ENCODE data around the gene CCDC177.
A peak's percentile ranks its signal among the peaks of the same experiment; 100 is the strongest.

Gene CCDC177

GRCh38 chr14:69559581-69560011, 15.1 kb downstream of the CCDC177 start:
- peak; percentile 89 for DNase-seq

GRCh38 chr14:69558774-69559173, 15.9 kb downstream of the CCDC177 start:
- no peak for DNase-seq

- DNase-seq: no peak
Observed at GRCh38 chr14:69554500-69554899, 20.2 kb downstream of the CCDC177 start.

- DNase-seq: no peak
Observed at GRCh38 chr14:69553252-69553651, 21.4 kb downstream of the CCDC177 start.

- DNase-seq: no peak
Observed at GRCh38 chr14:69551511-69551910, 23.2 kb downstream of the CCDC177 start.

- DNase-seq: no peak
Observed at GRCh38 chr14:69548566-69548965, 26.1 kb downstream of the CCDC177 start.

- DNase-seq: peak; percentile 85
Observed at GRCh38 chr14:69547701-69548348, 26.8 kb downstream of the CCDC177 start.

GRCh38 chr14:69543341-69544115, 31.1 kb downstream of the CCDC177 start:
- DNase-seq: peak; percentile 56

GRCh38 chr14:69542311-69542710, 32.4 kb downstream of the CCDC177 start:
- DNase-seq: no peak

GRCh38 chr14:69540654-69541335, 33.9 kb downstream of the CCDC177 start:
- DNase-seq: no peak

- no peak for DNase-seq
Observed at GRCh38 chr14:69539631-69540410, 34.9 kb downstream of the CCDC177 start.

GRCh38 chr14:69538766-69539165, 35.9 kb downstream of the CCDC177 start:
- DNase-seq: no peak

GRCh38 chr14:69537900-69538299, 36.8 kb downstream of the CCDC177 start:
- DNase-seq: no peak

GRCh38 chr14:69536971-69537370, 37.7 kb downstream of the CCDC177 start:
- DNase-seq: no peak

GRCh38 chr14:69535230-69535848, 39.3 kb downstream of the CCDC177 start:
- peak; percentile 41 for DNase-seq

GRCh38 chr14:69532561-69533340, 41.9 kb downstream of the CCDC177 start:
- DNase-seq: no peak

- no peak for DNase-seq
Observed at GRCh38 chr14:69531135-69531534, 43.5 kb downstream of the CCDC177 start.

- DNase-seq: no peak
Observed at GRCh38 chr14:69530095-69530494, 44.6 kb downstream of the CCDC177 start.

- DNase-seq: no peak
Observed at GRCh38 chr14:69529563-69529962, 45.1 kb downstream of the CCDC177 start.

- no peak for DNase-seq
Observed at GRCh38 chr14:69528930-69529329, 45.7 kb downstream of the CCDC177 start.

GRCh38 chr14:69528143-69528542, 46.5 kb downstream of the CCDC177 start:
- no peak for DNase-seq

- no peak for DNase-seq
Observed at GRCh38 chr14:69527635-69528034, 47.0 kb downstream of the CCDC177 start.
